Stimulated activated CD8-positive, alpha-beta memory T cell treated with anti-CD3 and anti-CD28 coated beads, Interleukin-12 subunit alpha, Interleukin-12 subunit beta, amount 100 ng/mL, for 24 hours (primary cell): ENCODE measurements around the gene ABTB2.
"Not testable (repeated sequence)": the region's sequence is repeated elsewhere in the genome, so short reads cannot be mapped to it uniquely, and the experiment has no call there.

Experiments
- DNase-seq: peaks from one replicate; pipeline ENCODE4 v3.0.0-alpha.2; 2020; ENCODE audit errors: extremely low read depth

ABTB2 gene

GRCh38 chr11:34357701-34358257, at the start of gene ABTB2:
TSS of gene ABTB2 (minus strand) at chr11:34358010.
- peak; percentile 94 for DNase-seq

- no peak for DNase-seq
These were observed 49.5 kb upstream of the ABTB2 start for GRCh38 chr11:34407121-34407813.

GRCh38 chr11:34406413-34406812, 48.6 kb upstream of the ABTB2 start:
- DNase-seq = no peak

- no peak for DNase-seq
These were observed 47.5 kb upstream of the ABTB2 start for GRCh38 chr11:34405079-34405858.

- no peak for DNase-seq
These were observed 46.5 kb upstream of the ABTB2 start for GRCh38 chr11:34404280-34404679.

- DNase-seq = no peak
These were observed 45.6 kb upstream of the ABTB2 start for GRCh38 chr11:34403431-34403830.

- DNase-seq = no peak
These were observed 40.0 kb upstream of the ABTB2 start for GRCh38 chr11:34397811-34398210.

GRCh38 chr11:34397120-34397519, 39.3 kb upstream of the ABTB2 start:
- DNase-seq = no peak

GRCh38 chr11:34395916-34396550, 38.2 kb upstream of the ABTB2 start:
- DNase-seq = no peak

- no peak for DNase-seq
These were observed 37.0 kb upstream of the ABTB2 start for GRCh38 chr11:34394771-34395300.

- DNase-seq = no peak
These were observed 29.8 kb upstream of the ABTB2 start for GRCh38 chr11:34387653-34388052.

- not testable (repeated sequence) for DNase-seq
These were observed 28.5 kb upstream of the ABTB2 start for GRCh38 chr11:34386356-34386755.

GRCh38 chr11:34382532-34383276, 24.9 kb upstream of the ABTB2 start:
- no peak for DNase-seq

- DNase-seq = no peak
These were observed 24.0 kb upstream of the ABTB2 start for GRCh38 chr11:34381775-34382174.

GRCh38 chr11:34380696-34381095, 22.9 kb upstream of the ABTB2 start:
- no peak for DNase-seq

- DNase-seq = no peak
These were observed 21.7 kb upstream of the ABTB2 start for GRCh38 chr11:34379539-34379938.

GRCh38 chr11:34379079-34379478, 21.3 kb upstream of the ABTB2 start:
- no peak for DNase-seq

GRCh38 chr11:34373727-34374126, 15.9 kb upstream of the ABTB2 start:
- no peak for DNase-seq

- DNase-seq = no peak
These were observed 8.7 kb upstream of the ABTB2 start for GRCh38 chr11:34366522-34366921.

- no peak for DNase-seq
These were observed 6.3 kb upstream of the ABTB2 start for GRCh38 chr11:34364102-34364501.

GRCh38 chr11:34363363-34364084, 5.7 kb upstream of the ABTB2 start:
- DNase-seq = no peak
